HG03139 (cell line): Measurements from ENCODE around the gene BTG4.

Experiments used
- ATAC-seq: cut with Tn5 transposase; IDR thresholded peaks from one replicate; pipeline ENCODE4 v1.9.1; 2021; ENCODE audit not compliant: unreplicated experiment

BTG4 gene

GRCh38 chr11:111538407-111539114 lies 26.4 kb upstream of the BTG4 start:
- ATAC-seq = no peak

GRCh38 chr11:111537336-111537860 lies 25.2 kb upstream of the BTG4 start:
- ATAC-seq = no peak

GRCh38 chr11:111535281-111535680 lies 23.1 kb upstream of the BTG4 start:
- no peak for ATAC-seq

DNA sequence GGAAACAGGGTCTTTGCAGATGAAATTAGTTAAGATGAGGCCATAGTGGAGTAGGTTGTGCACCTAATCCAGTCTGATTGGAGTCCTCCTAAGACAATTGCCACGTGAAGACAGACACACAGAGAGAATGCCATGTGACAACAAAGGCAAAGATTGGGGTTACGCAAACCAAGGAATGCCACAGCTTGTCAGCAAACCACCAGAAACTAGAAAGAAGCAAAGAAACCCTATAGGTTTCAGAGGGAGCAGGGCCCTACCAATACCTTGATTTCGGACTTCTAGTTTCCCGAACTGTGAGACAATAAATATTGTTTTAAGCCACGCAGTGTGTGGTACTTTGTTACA lies 20.2 kb upstream of the BTG4 start:
- ATAC-seq = no peak

- no peak for ATAC-seq
Observed at GRCh38 chr11:111531687-111532364, 19.6 kb upstream of the BTG4 start.

DNA sequence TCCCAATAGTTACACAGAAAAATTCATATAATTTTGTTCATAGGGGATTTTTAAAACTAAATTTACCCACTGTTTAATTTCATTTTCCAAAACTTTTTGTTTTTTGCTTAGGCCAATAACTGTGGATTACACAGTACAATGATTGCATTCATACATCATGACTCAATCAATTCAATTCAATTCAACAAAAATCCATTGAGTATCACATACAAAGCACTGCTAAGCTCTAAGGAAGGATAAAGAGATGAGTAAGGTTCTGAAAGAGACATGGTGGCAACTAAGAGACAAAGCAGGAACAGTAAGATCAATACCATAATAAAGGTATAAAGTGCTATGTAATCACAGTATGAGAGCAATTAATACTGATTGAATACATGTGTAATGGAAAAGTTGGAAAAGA lies 18.9 kb upstream of the BTG4 start:
- ATAC-seq = no peak

DNA sequence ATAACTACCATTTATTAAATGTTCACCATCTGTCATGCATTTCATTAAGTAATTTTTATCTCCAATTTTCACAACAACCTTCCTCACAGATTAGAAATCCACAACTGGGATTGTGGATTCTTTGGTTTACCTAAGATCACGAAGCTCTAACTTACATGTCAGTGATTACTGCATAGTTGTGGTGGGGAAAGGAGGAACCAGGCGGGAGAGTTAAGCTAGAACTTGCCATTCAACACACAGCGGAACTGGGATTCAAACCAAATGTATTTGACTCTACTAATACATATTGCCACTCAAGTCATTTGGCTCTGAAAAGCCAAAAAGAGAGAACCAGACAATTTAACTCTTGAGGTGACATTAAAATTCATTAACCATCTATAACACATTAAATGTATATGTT lies 17.9 kb upstream of the BTG4 start:
- ATAC-seq = no peak

DNA sequence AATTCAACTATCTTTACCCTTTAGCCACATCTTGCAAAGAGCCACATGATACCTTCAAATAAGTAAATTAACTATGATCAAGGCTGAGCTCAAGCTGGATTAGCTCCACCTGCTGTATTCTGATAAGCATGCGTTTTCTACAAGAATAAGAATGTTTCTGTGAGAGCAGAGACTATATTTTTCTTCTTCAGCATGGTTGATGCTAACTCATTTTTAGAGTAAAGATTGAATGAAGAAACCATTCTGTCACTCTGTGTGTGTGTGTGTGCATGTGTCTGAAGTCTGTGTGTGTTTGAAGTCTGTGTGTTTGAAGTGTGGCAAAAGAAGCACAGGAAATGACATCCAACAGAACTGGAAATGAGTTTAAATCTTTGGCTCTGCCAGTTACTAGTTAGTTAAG lies 16.4 kb upstream of the BTG4 start:
- no peak for ATAC-seq

GRCh38 chr11:111527279-111527678 lies 15.1 kb upstream of the BTG4 start:
- no peak for ATAC-seq

GRCh38 chr11:111526501-111526900 lies 14.3 kb upstream of the BTG4 start:
- ATAC-seq = no peak

- no peak for ATAC-seq
Observed at GRCh38 chr11:111525456-111525855, 13.3 kb upstream of the BTG4 start.

DNA sequence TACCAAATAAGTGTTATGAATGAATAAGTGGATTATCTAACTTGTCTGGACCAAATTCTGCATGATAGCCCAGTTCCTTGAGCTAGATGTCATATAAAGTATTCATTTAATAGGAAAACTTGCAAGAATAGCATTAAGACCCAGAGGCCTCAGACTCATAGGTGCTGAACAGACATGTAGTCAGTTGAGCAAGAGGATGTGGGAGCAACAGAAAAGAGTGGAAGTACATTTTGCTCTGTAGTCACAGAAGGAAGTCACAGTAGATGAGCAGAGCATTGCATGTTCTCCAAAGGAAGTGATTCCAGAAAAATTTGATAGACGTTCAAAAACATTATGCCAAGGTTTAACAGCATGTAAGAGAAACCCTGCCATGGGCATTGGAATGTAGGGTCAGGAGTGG lies 11.9 kb upstream of the BTG4 start:
- no peak for ATAC-seq

- ATAC-seq = no peak
Observed at GRCh38 chr11:111523343-111523742, 11.2 kb upstream of the BTG4 start.

GRCh38 chr11:111522426-111522825 lies 10.2 kb upstream of the BTG4 start:
- no peak for ATAC-seq

DNA sequence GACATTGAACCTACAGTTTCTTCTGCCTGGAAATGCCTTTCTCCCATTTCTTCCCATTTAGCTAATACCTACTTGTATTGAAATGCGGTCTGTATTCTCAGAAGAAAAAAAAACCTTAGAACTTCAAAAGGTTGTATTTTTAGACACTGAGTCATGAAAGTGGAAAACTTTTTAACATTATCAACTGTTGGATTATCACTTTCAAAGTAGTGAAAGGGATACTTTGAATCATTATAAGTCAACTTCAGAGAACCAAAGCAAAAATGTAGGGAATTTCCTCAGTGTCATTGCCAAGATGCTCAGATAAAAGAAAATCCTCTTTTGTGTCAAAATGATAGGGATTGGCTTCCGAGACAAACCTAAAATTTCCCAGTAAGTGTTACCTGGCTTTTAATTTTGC lies 8.9 kb upstream of the BTG4 start:
- no peak for ATAC-seq

DNA sequence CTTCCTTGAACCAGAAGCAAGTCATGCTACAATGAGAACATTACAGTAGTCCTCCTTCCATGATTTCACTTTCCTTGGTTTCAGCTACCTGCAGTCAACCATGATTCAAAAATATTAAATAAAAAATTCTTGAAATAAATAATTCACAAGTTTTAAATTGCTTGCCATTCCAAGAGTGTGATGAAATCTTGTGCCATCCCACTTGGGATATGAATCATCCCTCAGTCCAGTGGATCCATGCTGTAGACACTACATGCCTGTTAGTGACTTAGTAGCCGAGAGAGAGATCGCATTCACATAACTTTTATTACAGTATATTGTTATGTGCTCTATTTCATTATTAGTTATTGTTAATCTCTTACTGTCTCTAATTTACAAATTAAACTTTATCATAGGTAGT lies 8.4 kb upstream of the BTG4 start:
- no peak for ATAC-seq

DNA sequence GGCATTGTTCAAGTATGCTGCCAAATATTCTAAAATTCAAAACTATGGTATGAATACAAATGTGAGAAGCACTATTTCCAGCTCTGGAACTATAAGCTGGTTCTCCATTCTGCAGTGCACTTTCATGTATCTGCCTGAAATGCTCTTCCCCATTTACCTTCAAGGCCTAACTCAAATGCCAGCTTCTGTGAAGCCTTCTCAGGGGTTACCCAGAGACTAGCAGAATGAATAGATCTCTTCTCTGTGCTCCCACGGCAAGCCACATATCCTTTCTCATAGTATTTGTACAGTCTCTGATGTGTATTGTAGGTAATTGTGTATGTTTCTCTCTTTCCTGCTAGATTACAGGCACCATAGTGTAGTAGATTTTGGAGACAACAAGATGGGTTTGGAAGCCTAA lies 6.5 kb upstream of the BTG4 start:
- ATAC-seq = no peak

DNA sequence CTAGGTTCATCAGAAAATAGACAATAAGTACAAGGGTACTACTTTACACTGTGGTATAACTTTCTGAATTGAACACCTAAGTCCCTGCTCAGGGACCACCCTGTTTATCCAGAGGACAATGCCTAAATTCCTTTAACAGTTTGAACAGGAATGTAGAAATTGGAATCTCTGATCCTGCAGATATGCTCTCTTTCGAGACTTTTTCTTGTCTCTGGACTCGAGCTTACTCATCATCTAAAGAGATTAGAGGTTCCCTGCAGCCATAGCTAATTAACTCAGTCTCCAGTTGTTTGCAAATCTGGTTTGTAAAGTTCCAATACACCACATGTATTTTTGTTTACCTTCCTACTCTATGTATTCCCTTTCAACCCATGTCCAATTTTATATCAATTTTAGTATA lies 3.4 kb upstream of the BTG4 start:
- ATAC-seq = no peak

DNA sequence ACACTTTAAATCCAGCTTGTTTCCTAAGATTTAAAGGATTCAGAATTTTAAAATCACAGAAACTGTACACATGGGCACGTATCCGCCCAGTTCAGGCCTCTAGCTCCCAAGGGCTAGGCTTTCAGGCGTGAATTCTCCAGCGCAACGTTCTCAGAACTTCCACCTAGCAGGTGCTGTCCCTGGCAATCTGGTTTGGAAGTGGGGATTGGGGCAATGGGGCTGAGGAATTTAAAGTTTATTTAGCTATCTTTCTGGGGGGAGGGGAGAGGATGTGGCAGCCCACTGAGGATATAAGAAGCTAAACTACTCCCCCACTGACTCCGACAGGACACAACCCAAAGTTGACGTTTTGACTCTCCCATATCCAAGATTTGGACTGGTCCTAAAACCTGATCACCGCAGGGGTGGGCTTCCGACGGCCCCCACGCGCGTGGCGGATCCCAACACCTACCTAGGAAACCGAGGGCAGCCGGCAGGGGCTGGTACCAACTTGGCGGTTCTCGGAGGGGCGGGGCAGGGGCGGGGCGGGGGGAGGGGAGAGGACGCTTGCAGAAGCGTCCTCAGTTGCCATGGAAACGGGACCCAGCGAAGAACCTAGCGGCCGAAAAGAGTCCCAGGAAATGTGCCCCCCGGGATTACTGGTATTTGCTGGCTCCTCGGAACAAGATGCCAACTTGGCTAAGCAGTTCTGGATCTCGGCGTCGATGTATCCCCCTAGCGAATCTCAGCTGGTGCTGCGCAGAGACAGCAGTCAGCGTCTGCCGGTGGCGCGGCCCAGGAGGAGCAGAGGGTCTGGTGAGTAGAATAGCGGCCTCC lies 2.2 kb upstream of the BTG4 start, which contains the start of gene HOATZ:
TSS of gene HOATZ (plus strand) at position 563 of the 816 bp plus-strand sequence. CDS start at position 570, 7 bp downstream.
- ATAC-seq = no peak

DNA sequence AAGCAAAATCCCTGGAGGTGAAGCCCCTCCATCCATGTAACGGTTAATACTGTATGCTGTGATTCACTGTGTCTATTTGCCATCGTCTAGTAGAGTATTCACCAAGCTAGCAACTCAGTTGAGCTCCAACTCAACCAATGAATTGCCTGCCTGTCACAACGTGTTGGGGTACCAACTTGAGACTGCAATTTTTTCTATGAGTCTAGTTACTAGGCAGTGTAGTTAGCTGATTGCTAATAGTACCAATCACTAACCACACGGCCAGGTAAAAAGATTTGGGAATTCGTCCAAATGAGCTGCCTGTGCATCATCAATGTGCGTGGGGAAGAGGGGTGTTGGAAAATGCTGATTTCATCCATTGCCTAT lies 1.0 kb upstream of the BTG4 start:
- ATAC-seq = no peak

GRCh38 chr11:111510311-111510710 lies 1.9 kb downstream of the BTG4 start:
- no peak for ATAC-seq

GRCh38 chr11:111502611-111503010 lies 9.6 kb downstream of the BTG4 start:
- no peak for ATAC-seq
